COR-L47 (cell line): Measurements from ENCODE around the gene IGLL5.

Experiments used
- DNase-seq: peaks from one replicate; lab custom pipeline; 2025; lab: John Stamatoyannopoulos, UW

IGLL5 gene

DNA sequence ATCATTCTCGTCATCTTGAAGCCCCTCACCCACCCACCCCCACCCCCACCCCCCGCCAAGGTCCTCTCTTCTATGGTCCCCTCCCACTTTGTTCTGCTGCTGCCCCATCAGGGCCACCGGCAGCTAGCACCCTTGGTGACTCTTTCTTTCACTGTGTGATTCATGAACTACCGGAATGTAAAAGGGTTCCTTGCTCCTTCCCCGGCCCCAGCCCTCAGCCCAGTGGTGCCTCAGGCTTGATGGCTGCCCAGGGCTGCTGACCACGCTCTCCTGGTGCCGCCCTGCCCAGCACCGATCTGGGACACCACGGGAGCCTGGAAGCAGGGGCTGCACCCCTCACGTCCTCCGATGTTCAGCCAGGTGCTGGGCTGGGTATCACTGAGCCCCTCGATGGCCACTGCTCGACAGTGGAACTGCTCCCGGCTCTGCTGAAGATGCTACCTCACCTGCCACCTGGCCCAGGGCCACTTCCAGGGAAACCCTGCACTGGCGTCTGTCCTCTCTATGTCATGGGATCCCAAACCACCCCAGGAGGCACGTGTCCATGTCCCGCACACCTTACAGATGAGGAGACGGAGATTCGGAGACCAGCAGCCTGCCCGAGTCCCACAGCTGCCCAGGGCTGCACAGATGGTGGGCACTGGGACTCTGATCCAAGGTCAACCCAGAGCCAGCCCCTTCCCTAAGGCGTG, 39.7 kb downstream of the IGLL5 start:
- DNase-seq, result no peak

DNA sequence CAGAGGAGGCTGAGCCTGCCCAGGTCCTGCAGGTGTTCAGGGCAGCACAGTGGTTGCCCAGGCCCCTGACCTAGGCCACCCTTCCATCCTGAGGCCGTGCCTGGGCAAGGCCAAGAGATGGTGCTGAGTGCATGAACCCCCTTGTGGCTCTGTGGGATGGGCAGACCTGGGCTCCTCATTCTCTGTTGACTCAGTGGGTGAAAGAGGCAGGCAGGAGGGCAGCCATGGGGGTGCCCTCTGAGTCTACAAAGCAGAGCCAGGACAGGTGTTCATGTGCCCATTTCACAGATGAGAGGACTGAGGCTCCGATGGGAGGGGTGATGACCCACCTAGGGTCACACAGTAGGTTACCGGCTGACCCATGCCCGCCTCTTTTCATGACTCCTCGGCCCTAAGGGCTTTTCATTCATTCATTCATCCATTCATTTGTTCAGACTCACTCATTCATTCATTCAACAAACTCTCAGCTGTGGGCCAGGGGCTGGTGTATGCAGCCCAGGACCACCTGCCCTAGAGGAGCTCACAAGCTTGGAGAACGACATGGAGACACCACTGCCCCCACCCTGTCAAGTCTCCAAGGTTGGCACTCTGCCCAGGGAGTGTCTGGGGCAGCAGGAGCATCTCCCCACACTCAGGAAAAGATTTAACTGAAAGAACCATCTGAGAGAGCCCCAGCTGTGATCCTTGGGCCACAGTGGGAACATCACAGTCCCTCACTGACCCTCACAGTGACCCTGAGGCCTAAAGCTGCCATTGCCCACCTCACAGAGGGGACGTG, 40.5 kb downstream of the IGLL5 start:
- DNase-seq, result no peak

- DNase-seq, result no peak
Measured at GRCh38 chr22:22928666-22929380, 41.2 kb downstream of the IGLL5 start.

- no peak for DNase-seq
Measured at GRCh38 chr22:22929381-22930221, 42.0 kb downstream of the IGLL5 start.

DNA sequence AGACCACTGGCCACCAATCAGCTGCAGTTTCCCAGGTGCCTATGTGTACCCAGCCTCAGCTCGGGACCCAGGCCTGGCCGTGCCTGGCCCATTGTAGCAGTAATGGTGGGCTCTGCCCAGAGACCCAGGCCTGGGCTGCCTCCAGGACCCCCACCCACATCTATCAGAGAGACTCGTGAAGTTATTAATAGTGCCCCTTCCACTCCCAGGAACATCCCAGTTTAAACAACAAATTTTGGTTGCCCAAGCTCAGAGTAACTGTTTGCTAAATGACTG, 42.5 kb downstream of the IGLL5 start:
- DNase-seq, result no peak

DNA sequence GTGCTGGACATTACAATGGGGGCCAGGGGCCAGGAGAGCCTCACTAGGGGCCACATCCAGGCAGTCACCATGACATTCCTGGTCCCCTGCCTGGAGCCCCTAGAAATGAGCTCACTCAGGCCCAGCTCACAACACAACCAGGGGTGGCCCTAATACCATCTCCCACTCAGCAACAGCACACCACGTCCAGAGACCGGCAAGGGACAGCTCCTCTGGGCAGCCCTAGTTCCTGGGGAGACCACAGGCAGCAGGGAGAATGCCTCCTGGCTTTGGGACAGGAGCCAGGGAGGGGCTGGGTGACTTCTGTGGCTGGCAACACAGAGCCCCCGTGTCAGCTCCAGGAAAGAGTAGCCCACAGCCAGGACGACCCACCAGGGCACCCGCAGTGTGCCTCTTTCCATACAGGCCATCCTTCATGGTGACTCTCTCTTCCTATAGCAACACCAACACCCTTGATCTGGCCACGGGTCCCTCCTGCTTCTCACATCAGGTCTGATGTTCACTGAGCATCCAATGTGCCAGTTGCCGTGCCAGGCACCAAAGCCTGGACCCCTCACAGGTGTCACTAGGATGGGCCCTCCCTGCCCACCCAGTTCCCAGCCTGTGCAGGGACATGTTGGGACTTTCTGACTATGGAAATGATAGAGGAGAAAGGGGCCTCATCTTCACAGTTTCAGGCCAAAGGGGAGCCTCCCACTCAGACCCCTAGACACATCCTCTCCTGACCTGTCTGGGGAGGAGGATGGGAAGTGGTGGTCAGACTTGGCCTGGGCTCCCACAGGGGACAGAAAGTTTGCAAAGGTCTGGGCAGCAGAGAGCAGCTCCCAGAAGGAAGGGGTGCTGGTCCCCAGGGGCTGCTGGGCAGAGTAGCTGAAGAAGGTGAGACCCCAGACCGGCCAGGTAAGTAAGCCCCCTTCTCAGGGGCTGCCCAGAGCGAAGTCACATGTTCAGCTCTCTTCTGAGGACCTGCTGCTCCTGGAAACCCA, 43.2 kb downstream of the IGLL5 start:
- DNase-seq, result no peak

DNA sequence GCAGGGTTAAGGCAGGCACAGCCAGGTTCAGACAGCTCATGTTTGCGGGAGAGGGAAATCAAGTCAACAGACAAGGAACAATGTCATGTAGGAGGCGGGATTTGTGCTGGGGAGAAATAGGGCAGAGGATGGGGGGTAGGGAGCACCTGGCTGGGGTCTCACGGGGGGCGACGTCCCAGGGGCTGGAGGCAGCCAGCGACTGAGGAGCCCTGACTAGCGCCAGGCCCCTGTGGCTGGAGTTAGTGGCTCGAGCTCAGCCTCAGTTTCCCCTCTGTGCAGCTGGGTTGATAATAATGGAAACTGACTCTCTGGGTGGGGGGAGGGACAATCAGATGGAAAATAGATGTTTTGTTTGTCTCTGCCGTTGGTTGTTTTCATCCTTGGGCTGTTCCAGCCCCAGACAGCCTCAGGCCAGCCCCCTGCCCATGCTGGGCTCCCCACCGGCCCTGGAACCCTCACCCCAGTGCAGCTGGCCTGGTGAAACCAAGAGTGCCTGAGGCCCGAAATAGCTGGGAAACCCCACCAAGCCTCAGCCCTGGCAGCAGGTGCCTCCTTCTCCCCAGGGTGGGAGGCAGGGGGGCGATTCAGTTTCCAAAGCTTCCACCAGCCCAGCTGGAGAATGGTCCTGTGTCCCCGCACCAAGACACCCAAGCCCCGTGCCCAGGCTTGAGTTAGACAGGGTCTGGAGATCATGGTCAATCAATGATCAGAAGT, 44.1 kb downstream of the IGLL5 start:
- DNase-seq, result no peak

DNA sequence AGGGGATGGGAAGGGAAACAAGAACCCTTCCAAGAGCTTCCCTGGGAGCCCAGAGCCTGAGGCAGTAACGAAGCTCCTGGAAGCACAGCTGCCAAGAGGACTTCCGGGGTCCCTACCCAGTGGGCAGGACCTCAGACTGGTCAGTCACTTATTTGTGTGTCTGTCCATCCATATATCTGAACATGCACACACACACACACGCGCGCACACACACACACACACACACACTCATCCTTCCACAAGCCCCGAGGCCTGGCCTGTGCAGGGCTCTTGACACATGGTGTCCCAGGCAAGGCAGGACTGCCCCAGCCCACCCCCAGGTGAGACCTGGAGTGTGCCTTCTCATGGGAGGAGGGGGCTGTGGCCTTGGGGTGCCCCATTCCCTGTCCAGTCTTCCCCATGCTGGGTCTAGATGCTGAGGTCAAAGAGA, 44.9 kb downstream of the IGLL5 start:
- DNase-seq, result no peak

DNA sequence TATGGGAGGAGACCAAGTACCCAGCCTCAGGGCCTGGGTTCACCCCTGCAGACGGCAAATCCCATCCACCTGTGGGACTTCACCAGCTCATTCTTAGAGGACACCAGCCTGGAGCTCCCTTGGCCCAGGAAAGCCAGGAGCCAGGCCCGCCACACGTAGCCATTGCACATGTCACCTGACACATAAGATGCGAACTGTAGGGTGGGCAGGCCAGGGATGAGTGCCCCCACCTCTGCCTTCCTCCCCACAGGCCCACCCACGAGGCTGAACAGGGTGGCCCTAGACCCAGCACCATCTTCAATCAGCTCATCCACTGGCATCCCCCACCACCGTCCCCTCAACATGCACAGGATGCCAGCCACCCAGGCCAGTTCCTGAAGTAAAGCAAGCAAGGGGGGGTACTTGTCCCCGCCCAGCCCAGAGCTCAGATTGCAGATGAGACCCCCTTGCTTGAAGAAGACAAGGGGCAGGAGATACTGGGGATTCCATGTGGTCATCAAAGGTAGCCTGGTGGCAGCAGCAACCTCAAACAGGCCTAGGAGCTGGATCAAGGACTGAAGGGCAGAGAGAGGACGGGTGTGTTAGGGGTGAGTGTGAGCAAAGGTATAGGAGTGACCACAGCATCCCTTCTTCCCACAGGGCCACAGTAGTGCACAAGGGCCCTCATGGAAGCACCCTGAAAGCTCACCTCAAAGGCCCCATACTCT, 45.6 kb downstream of the IGLL5 start:
- DNase-seq, result no peak

GRCh38 chr22:22933807-22934542, 46.4 kb downstream of the IGLL5 start:
- no peak for DNase-seq

DNA sequence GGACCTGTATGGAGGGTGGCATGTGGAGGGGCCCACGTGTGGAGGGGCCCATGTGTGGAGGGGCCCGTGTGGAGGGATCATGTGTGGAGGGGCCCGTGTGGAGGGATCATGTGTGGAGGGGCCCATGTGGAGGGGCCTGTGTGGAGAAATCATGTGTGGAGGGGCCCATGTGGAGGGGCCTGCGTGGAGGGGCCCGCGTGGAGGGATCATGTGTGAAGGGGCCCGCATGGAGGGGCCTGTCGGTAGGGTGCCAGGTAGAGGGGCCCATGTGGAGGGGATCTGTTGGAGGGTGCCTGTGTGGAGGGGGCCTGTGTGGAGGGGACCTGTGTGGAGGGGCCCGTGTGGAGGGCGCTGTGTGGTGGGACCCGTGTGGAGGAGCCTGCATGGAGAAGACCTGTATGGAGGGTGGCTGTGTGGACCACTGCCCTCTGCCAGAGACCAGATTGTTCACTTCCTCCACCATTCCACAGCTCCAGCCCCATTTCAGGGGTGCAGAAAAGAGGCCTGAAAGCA, 47.0 kb downstream of the IGLL5 start:
- no peak for DNase-seq

DNA sequence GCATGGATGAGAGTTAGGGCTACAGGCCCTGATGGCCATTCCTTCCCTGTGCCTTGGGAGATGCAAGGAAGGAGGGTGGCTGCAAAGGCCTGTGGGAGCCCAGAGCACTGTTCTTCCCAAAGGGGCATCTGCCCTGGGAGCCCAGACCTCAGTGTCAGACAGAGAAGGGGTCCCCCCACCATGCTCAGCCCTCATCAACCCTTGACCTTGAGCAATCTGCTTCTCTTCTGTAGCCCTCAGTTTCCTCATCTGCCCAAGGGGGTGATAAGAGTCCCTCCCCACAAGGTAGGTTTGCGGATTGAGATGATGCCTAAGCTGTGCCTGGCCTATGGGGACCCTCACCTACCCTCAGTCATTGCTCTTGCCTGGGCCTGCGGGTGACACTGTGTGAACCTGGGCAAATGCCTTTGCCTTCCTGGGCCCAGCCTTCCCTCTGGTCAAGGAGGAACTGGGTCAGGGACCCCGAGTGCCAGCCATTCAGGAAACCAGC, 47.5 kb downstream of the IGLL5 start:
- DNase-seq, result no peak

DNA sequence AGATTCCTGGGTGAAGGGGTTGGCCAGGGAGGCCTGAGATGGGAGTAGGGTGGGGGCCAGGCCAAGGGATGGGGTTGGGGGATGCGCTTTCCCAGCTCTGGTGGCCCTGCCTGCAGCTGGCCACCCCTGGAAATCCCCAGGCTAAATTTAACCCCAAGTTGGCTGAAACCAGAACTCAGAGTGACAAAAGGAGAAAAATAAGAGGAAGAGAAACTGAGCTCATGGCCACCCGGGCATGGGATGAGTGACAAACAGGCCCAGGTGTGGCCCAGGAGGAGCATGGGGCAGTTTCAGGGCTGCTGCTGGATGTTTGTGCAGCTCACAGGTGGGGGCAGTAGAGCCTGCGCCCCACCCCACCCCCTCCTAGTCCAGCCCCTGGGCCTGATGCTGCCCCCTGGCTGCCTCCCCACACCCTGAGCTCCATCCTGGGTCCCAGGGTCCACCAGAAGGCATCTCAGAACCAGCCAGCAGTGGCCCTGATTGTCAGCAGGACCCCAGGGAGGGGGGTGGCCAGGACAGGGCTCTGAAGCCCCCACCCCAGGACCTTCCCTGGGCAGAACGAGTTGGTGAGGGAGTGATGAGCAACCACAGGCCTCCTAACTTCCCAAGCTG, 48.0 kb downstream of the IGLL5 start:
- DNase-seq, result no peak

DNA sequence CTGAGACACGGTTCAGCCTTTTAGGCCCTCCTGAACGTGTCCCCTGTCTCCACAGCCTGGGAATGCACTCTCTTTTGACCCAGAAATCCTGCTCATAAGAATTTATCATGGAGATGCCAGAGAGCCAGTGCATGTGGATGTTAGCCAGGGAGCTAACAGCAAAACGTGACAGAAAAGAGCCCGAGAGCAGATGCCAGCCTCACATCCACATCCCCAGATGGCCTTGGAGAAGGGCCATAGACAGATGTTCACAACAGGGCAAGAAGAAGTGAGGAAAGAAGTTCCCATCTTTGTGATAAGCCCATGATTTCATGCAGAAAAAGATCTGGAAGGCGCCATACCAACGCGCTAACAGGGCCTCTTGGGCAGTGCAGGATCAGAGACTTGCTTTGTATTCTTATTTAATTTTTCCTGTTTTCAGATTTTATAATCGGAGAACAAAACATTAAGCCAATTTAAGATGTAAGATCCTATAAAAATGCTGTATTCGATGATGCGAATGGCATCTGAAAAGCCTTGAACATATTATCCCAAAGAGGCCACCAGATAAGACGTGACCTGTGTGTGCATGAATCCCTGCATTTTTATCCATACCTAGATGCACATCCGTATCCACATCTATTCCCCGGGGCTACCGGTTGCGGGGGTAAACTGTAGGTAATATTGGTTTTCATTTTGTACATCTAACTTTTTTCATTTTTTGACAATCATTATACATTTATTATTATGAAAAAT, 48.7 kb downstream of the IGLL5 start:
- no peak for DNase-seq

DNA sequence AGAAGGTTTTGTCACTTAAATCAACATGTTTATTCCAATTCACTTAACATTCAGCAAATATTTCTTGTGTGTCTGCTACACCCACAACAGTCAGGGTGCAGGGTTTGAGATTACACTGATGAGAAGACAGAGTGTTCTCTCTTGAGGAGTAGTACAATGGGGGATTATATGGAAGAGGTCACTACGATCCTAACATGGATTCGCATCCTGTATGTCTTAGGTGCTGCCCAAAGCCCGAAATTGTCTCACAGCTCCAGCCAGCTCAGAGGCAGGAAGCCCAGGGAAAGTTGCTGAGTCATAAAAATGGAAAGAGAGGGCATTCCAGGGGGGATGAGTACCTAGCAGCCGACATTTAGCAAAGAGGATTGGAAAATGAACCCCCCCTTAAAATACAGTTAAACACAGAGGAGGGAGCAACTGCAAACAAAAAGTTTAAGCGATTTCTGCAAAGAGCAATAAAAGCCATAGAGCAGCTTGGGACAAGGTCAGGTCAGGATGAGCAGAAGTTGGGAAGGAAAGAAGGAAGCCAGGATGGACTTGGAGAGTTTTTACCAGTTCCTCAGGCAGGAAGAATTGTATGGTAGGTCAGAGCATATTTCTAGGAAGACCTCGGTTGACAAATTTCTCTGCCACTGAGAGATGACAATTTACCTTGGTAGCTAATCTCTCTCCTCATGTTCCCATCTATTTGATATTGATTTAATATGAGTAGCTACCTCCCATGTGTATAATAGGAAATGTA, 49.5 kb downstream of the IGLL5 start:
- no peak for DNase-seq

DNA sequence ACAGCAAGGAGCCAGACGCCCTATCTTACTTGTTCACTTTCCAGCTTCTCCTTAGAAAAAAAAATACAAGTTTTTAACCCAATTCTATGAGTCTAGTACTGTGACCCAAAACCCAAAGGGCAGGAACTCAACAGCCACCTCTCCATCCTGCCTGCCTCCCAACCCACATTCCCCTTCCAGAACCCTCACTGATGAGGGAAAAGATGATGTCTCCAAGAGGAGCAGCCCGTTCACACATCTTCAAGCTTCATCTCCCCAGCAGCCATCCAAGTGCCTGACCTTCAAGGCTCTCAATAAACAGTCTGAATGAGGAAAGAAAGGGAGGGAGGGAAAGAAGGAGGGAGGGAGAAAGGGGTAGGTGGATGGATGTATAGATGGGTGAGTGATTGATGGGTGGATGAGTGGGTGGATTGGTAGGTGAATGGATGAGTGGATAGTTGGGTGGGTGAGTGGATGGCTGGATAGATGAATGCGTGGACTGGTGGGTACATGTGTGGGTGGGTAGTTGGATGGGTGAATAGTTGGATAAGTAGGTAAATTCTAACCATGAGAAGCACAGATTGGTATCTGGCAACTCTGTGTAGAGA, 50.4 kb downstream of the IGLL5 start:
- DNase-seq, result no peak
